ENCODE measurements around the gene CCDC15. TPM values are rescaled to one million over a fixed set of nuclear protein-coding genes. Genes with fewer than 3 reads are reported as not detected.
"Not testable (repeated sequence)": the region's sequence is repeated elsewhere in the genome, so short reads cannot be mapped to it uniquely, and the experiment has no call there.

Gene CCDC15
- total RNA-seq, 1 experiment from 2014 or later = 4.1 TPM

DNA sequence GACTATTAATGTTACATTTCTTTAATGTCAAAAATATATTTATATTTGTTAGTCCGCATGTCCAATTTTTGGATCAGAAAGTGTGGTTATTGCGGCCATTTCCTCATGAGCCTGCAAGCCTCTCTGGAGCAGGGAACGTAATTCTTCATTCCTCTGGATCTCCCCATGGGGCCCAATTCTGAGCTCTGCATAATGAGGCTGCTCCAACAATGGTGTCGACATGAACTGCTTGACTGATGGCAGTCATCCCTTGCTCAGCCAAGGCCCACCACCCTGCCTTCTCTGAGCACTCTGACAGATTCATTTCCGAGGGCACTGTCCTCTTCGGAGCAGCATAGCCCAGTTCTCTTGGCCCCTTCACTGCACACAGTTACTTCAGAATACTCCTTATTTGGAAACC lies 15.0 kb upstream of the CCDC15 start:
- no peak for DNase-seq (ENCODE audit: low spot score)

DNA sequence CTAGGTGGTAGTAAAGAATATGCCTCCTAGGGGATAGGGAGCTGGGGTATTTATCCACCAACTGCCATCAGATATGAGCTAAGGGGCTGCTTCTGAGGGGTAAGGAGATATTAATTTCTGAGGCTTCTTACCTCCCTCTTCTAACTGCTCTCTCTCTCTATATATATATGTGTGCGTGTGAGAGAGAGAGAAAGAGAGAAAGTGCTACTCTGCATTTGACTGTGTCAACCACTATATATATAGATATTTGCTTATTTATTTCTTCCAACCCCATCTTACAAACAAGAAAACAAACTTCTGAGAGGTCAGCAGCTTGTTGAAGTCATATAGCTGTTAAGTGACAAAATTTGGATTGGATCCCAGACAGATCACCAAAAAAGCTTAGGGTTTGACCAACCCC lies 12.3 kb upstream of the CCDC15 start:
- no peak for DNase-seq (ENCODE audit: low spot score)

DNA sequence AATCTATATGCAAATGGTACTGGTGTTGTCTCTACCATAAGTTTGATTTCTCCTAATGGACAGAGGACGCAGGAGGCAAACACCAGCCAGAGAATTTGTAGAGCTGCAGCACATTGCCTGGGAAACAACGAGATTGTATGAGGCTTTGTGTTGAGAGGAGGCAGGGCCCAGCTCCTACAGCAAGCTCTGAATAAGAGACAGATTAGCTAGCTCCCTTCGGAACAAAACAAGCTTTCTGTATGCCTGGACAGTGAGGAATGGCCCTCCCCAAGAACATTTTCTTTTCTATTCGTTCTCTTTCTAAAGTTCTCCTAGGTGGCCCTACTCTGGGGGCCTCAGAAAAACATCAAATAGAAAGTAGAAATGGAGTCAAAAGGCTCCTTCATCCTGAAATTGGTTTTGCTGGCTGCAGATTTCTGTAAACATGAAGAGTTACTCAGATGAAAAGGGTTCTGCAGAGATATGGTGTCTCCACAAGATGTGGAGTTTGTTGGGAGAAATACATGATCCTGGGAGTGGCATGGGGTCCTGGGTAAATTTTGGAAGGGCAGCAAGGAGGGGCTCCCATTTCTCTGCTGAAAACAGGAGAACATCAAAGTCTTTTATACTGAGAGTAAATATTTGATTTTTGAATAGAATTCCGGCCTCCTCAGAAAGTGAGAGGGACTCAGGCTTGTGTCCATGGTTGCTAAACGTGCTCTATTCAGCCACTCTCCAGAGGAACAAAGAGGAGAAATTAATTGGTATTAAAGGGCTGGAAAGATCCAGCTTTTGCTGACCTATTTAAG lies 11.3 kb upstream of the CCDC15 start:
- no peak for DNase-seq (ENCODE audit: low spot score)

DNA sequence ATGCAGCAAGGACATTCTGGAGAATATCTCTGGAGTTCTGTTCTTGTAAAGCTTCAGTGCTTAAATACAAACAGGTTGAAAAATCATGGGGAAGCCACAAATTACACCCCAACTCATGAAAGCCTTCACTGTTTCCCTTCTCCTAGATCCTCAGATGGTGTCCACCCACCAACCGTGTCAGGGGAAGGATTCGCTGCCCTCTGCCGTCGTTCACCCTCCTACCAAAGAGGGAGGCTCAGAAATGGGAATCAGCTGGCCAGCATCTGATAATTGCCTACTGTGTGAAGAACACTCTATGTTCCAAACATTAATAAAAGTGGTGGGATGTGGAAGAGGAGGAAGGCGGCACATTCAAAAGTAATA lies 10.8 kb upstream of the CCDC15 start:
- no peak for DNase-seq (ENCODE audit: low spot score)

DNA sequence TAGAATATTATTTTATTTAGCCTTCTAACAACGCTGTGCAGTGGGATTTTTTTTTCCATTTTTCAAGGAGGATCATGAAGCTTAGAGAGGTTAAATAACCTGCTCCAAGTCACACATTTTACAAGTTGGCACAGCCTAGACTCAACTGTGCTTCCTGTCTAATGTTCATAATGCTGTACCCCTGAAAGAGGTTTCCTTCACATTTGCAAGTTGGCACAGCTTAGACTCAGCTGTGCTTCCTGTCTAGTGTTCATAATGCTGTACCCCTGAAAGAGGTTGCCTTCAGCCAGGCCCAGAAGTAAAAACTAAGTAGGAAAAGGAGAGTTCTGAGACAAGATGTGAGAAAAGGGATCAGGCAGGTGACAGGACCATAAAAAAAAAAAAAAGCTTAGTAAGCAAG lies 10.3 kb upstream of the CCDC15 start:
- no peak for DNase-seq (ENCODE audit: low spot score)

GRCh38 chr11:124944565-124944964 lies 9.4 kb upstream of the CCDC15 start:
- no peak for DNase-seq (ENCODE audit: low spot score)

DNA sequence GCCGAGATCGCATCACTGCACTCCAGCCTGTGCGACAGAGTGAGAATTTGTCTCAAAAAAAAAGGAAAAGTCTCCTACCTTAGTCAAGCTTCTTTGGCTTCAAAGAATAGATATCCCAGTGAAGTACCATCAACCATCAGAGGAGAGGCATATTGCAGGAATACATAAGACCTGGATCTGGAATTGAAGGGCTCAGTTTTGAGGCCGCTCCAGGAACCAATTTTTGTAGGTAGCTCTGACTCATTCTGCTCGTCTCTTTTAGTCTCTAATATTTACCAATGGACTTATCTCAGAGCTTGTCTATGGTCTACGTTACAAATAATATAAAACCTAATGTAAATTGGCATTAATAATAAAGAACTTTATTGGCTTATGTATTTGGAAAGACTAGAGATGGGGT lies 8.2 kb upstream of the CCDC15 start:
- no peak for DNase-seq (ENCODE audit: low spot score)

GRCh38 chr11:124946735-124947141 lies 7.3 kb upstream of the CCDC15 start:
- no peak for DNase-seq (ENCODE audit: low spot score)

DNA sequence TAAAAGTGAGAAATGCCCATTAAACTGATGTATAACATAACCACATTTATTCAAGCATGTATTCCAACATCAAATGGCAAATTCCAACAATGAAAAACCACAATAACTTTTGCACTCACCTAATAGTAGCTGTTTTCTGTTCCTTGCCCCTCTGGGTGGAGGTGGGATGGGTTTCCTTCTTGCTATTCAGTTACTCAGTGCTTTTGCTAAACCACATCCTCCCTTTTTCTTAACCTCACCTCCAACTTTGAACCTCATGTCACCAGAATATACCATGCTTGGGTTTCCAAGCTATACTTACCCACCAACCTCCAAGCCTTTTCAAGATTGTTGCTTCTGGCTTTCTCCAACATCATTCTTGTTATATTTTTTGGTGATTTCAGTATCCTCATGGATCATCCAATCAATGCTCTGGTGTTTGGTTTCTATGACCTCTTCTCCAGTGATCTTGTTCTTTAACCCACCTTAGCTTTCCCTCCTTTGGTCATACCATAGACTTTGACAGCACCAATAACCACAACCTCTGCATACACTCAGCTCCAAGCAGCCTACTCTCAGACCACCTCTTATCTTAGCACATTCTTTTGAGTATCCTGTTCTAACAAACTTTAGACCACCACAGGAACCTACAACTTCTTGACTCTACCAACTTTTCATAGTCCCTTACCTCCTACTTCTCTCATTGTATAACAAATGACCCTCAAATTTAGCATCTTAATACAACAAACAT lies 3.2 kb upstream of the CCDC15 start:
- DNase-seq (ENCODE audit: low spot score) = no peak

- DNase-seq (ENCODE audit: low spot score) = no peak
These were observed 2.7 kb upstream of the CCDC15 start for GRCh38 chr11:124951341-124951740.

- no peak for DNase-seq (ENCODE audit: low spot score)
These were observed 571 bp downstream of the CCDC15 start for GRCh38 chr11:124954590-124954955.

DNA sequence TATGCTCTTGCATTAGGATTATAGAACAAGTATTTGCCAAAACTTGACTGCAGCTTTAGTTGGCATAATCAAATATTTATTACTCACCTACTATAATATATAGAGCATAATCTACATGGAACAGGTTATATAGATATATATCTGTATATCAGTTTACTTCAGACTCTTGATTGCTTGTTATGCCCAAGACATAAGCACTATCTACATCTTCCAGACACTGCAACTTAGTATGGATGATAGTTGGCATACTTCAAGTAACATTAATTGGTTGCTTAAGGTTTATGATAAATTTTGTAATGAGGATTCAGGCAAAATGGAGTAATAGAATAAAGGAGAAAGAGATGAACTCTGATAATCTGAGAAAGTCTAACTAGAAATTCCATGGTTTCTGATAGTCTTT lies 1.0 kb downstream of the CCDC15 start:
- no peak for DNase-seq (ENCODE audit: low spot score)

DNA sequence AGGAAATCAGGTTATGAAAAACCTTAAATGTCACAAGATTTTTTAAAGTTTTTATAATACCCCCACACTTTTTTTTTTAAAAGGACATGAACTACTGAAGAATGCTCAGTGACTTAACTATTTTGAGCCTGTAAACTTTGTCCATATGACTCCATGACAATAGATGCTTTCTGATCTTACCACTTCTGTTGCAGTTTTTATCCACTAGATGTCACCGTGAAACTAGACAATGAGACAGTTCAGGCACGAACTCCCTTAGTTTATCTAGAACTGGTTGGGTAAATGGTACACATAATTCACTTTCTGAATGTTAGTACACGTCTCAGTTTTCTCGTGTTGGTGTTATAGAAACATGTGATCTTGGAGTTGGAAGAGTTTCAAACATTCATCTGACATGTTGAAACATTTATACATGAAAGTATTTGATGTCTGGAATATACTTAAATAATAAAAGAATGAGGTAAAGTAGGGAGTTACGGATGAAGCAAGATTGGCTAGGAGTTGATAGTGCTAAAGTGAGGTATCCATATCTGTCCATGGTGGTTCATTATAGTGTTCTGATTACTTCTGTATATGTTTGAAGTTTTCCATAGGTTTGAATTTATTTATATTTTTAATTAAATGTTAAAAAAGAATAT lies 8.1 kb downstream of the CCDC15 start:
- peak; percentile 52 for DNase-seq (ENCODE audit: low spot score)

GRCh38 chr11:124968197-124968596 lies 14.2 kb downstream of the CCDC15 start:
- DNase-seq (ENCODE audit: low spot score) = not testable (repeated sequence)

GRCh38 chr11:124970925-124971324 lies 16.9 kb downstream of the CCDC15 start:
- DNase-seq (ENCODE audit: low spot score) = no peak

DNA sequence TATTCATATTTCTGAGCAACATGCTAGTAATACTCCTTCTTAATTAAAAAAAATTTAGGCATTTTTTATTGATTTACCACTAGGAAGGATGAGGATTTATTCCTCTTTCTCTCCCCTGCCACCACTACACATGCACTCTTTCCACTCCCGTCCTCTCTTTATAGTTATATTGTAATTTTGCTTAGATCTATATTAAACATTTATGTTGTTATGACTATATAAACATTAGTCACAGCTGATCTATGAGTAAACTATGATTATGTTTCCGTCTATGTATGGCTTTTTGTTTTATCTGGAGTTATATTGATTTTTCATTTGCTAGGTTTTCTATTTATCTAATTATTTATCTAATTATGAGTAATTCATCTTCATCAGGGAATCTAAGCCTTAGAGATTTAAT lies 17.8 kb downstream of the CCDC15 start:
- DNase-seq (ENCODE audit: low spot score) = no peak

DNA sequence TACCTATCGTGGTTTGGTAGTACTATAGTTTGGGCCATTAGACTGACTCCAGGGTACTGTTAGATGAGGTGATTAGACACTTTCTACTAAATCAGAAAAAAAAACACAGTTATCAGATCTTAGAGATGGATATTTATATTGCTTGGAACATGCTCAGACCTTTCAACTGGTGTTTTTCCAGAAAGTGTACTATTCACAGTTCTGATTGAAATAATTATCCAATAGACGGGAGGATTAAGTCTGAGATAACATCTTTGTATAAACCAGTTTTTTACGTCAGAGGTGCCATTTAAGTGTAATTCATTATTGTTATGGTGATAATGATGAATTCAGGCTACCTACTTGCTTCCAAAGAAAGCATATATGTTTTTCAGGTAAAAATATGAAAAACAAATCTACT lies 22.5 kb downstream of the CCDC15 start:
- DNase-seq (ENCODE audit: low spot score) = no peak

- no peak for DNase-seq (ENCODE audit: low spot score)
These were observed 23.0 kb downstream of the CCDC15 start for GRCh38 chr11:124977006-124977405.

- no peak for DNase-seq (ENCODE audit: low spot score)
These were observed 24.3 kb downstream of the CCDC15 start for GRCh38 chr11:124978316-124978715.

DNA sequence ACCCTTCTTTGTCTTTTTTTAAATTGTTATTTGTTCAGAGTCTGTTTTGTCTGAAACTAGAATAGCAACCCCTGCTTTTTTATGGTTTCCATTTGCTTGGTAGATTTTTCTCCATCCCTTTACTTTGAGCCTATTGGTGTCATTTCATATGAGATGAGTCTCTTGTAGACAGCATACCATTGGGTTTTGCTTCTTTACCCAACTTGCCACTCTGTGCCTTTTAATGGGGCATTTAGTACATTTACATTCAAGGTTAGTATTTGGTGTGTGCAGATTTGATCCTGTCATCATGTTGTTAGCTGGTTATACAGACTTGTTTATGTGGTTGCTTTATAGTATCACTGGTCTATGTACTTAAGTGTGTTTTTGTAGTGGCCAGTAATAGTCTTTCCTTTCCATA lies 28.0 kb downstream of the CCDC15 start:
- no peak for DNase-seq (ENCODE audit: low spot score)

- DNase-seq (ENCODE audit: low spot score) = no peak
These were observed 29.9 kb downstream of the CCDC15 start for GRCh38 chr11:124983674-124984511.

- no peak for DNase-seq (ENCODE audit: low spot score)
These were observed 30.5 kb downstream of the CCDC15 start for GRCh38 chr11:124984512-124984854.

Measured in A172 (cell line).